H9 (cell line): Measurements from ENCODE around the gene PUDP. TPM values are rescaled to one million over a fixed set of nuclear protein-coding genes. Genes with fewer than 3 reads are reported as not detected.

ENCODE experiments used
- DNase-seq: peaks from one replicate; pipeline ENCODE4 v3.0.0-alpha.2; 2017
- H2AFZ ChIP-seq: one replicate; pipeline ENCODE4 v1.6.1; 2013; ENCODE audit warnings: mild to moderate bottlenecking, low read length, control low read depth, moderate library complexity
- H2AK5ac ChIP-seq: 2 replicates; pipeline ENCODE4 v1.6.1; 2013; ENCODE audit warnings: low read length, control low read depth, mixed read lengths; ENCODE audit not compliant: insufficient read length
- H2BK120ac ChIP-seq: one replicate; pipeline ENCODE4 v1.6.1; 2013; ENCODE audit warnings: low read depth, mild to moderate bottlenecking, low read length, control low read depth, inconsistent platforms; ENCODE audit not compliant: poor library complexity, severe bottlenecking
- H2BK12ac ChIP-seq: 2 replicates; pipeline ENCODE4 v1.6.1; 2013; ENCODE audit warnings: low read length, control low read depth, mixed read lengths, low read depth; ENCODE audit not compliant: insufficient read length
- H2BK15ac ChIP-seq: 2 replicates; pipeline ENCODE4 v1.6.1; 2013; ENCODE audit warnings: low read depth, low read length, control low read depth
- H2BK20ac ChIP-seq: one replicate; pipeline ENCODE4 v1.6.1; 2013; ENCODE audit warnings: low read depth, mild to moderate bottlenecking, low read length, control low read depth, inconsistent platforms; ENCODE audit not compliant: poor library complexity, severe bottlenecking
- H2BK5ac ChIP-seq: 2 replicates; pipeline ENCODE4 v1.6.1; 2013; ENCODE audit warnings: low read length, control low read depth, mixed read lengths; ENCODE audit not compliant: insufficient read length
- H3K14ac ChIP-seq: 2 replicates; pipeline ENCODE4 v1.6.1; 2013; ENCODE audit warnings: low read length, control low read depth; ENCODE audit not compliant: insufficient read depth
- H3K18ac ChIP-seq: 2 replicates; pipeline ENCODE4 v1.6.1; 2013; ENCODE audit warnings: low read depth, mild to moderate bottlenecking, mixed read lengths, low read length, control low read depth; ENCODE audit not compliant: insufficient read length
- H3K23ac ChIP-seq: 2 replicates; pipeline ENCODE4 v1.6.1; 2013; ENCODE audit warnings: low read length, control low read depth, mixed read lengths, low read depth; ENCODE audit not compliant: insufficient read length
- H3K23me2 ChIP-seq: 2 replicates; pipeline ENCODE4 v1.6.1; 2013; ENCODE audit warnings: low read depth, mild to moderate bottlenecking, mixed read lengths, low read length, control low read depth; ENCODE audit not compliant: insufficient read length, poor library complexity, severe bottlenecking
- H3K27ac ChIP-seq: 2 replicates; pipeline ENCODE4 v1.5.1; 2013; ENCODE audit warnings: low read length, control low read depth, mixed read lengths, low read depth; ENCODE audit not compliant: insufficient read length
- H3K27me3 ChIP-seq: 2 replicates; pipeline ENCODE4 v1.6.1; 2013; ENCODE audit warnings: low read length, control low read depth, inconsistent platforms; ENCODE audit not compliant: insufficient read depth
- H3K4ac ChIP-seq: 2 replicates; pipeline ENCODE4 v1.6.1; 2013; ENCODE audit warnings: low read depth, mild to moderate bottlenecking, control low read depth, inconsistent platforms, low read length, moderate library complexity
- H3K4me1 ChIP-seq: 2 replicates; pipeline ENCODE4 v1.6.1; 2013; ENCODE audit warnings: low read length, control low read depth, inconsistent platforms; ENCODE audit not compliant: insufficient read depth
- H3K4me2 ChIP-seq: 2 replicates; pipeline ENCODE4 v1.6.1; 2013; ENCODE audit warnings: low read length, control low read depth, mixed read lengths; ENCODE audit not compliant: insufficient read length, insufficient read depth
- H3K56ac ChIP-seq: 2 replicates; pipeline ENCODE4 v1.6.1; 2013; ENCODE audit warnings: low read depth, mild to moderate bottlenecking, mixed read lengths, low read length, control low read depth; ENCODE audit not compliant: insufficient read length
- H3K79me1 ChIP-seq: 2 replicates; pipeline ENCODE4 v1.6.1; 2013; ENCODE audit warnings: low read depth, mild to moderate bottlenecking, moderate library complexity, low read length, control low read depth, inconsistent platforms; ENCODE audit not compliant: insufficient read depth, poor library complexity, severe bottlenecking
- H3K79me2 ChIP-seq: 2 replicates; pipeline ENCODE4 v1.6.1; 2013; ENCODE audit warnings: low read length, control low read depth, inconsistent platforms; ENCODE audit not compliant: insufficient read depth
- H3K9ac ChIP-seq: 2 replicates; pipeline ENCODE4 v1.6.1; 2013; ENCODE audit warnings: low read length, control low read depth, mixed read lengths; ENCODE audit not compliant: insufficient read length; ENCODE audit errors: extremely low read depth
- H3K9me3 ChIP-seq: one replicate; pipeline ENCODE4 v1.6.1; 2013; ENCODE audit warnings: low read depth, low read length, inconsistent platforms; ENCODE audit not compliant: control insufficient read depth
- H3T11ph ChIP-seq: one replicate; pipeline ENCODE4 v1.6.1; 2013; ENCODE audit warnings: mild to moderate bottlenecking, low read length, control low read depth, inconsistent platforms
- H4K20me1 ChIP-seq: one replicate; pipeline ENCODE4 v1.6.1; 2013; ENCODE audit not compliant: control insufficient read depth, insufficient read length, insufficient read depth
- H4K5ac ChIP-seq: 2 replicates; pipeline ENCODE4 v1.6.1; 2013; ENCODE audit warnings: low read depth, mild to moderate bottlenecking, mixed read lengths, low read length, control low read depth; ENCODE audit not compliant: insufficient read length
- H4K8ac ChIP-seq: replicated peaks from 2 replicates; pipeline ENCODE4 v1.6.1; 2013; ENCODE audit warnings: low read length, control low read depth, mixed read lengths, low read depth; ENCODE audit not compliant: insufficient read length
- H4K91ac ChIP-seq: 2 replicates; pipeline ENCODE4 v1.6.1; 2013; ENCODE audit warnings: low read depth, mild to moderate bottlenecking, moderate library complexity, mixed read lengths, low read length, control low read depth; ENCODE audit not compliant: insufficient read length
- H3K27ac Mint-ChIP-seq, 3 experiments: 2 replicates in 2 of 3; 3 replicates in 1 of 3; pipeline ENCODE4 v1.8.0; 2020 to 2021; ENCODE audit warnings: mixed read lengths in 3 of 3, mild to moderate bottlenecking in 1 of 3, moderate library complexity in 1 of 3
- H3K27me3 Mint-ChIP-seq: 2 replicates; pipeline ENCODE4 v1.8.0; 2021; ENCODE audit warnings: low read depth, mild to moderate bottlenecking, moderate library complexity, mixed read lengths
- H3K36me3 Mint-ChIP-seq, 3 experiments: 2 replicates in 2 of 3; 3 replicates in 1 of 3; pipeline ENCODE4 v1.8.0; 2020 to 2021; ENCODE audit warnings: low read depth in 3 of 3, mixed read lengths in 3 of 3; ENCODE audit not compliant: insufficient read depth in 1 of 3
- H3K4me1 Mint-ChIP-seq, 2 experiments: 2 replicates each; pipeline ENCODE4 v1.8.0; 2020; ENCODE audit warnings: mixed read lengths in 2 of 2
- H3K4me3 Mint-ChIP-seq, 2 experiments: 2 replicates in 1 of 2; 3 replicates in 1 of 2; pipeline ENCODE4 v1.8.0; 2020 to 2021; ENCODE audit warnings: mild to moderate bottlenecking in 2 of 2, mixed read lengths in 2 of 2, moderate library complexity in 1 of 2
- H3K9me3 Mint-ChIP-seq, 2 experiments: 2 replicates in 1 of 2; 3 replicates in 1 of 2; pipeline ENCODE4 v1.8.0; 2020; ENCODE audit warnings: mild to moderate bottlenecking in 2 of 2, mixed read lengths in 2 of 2, moderate library complexity in 1 of 2
- CTCF ChIP-seq: fragments of 200-600 bp; sonication (generic); conservative IDR thresholded peaks from 3 replicates; pipeline ENCODE4 v1.8.0; 2021; ENCODE audit warnings: antibody characterized with exemption, mild to moderate bottlenecking
- WGBS: extraction: QIAGEN DNeasy Blood & Tissue Kit; methylation state at CpG from one replicate; pipeline ENCODE4 v1.1.7; 2013; ENCODE audit warnings: missing lambda C conversion rate, low lambda C conversion rate, mixed read lengths; ENCODE audit not compliant: insufficient read length; ENCODE audit errors: extremely low coverage; 5-methylcytosine and 5-hydroxymethylcytosine counted together
- total RNA-seq: library from RNA; stranded (reverse); gene quantifications from 2 replicates; pipeline ENCODE4 v1.2.1, GENCODE V29; 2021

The PUDP gene
- total RNA-seq, 1 experiment from 2014 or later, result 46.3 TPM

GRCh38 chrX:7169627-7170026, 21.7 kb upstream of the PUDP start:
- Mint-ChIP-seq H3K4me1 (no peaks in the 10 kb centered on the region), H3K27ac (no peak overlapping the region), H3K9me3 (peaks cover 0 to 12% of the 10 kb centered on the region in 2 experiments; a peak in 1 of 5 replicates), H3K4me3 (no peak overlapping the region), H3K36me3 (peaks cover 0 to 12% (median 0%) of the 10 kb centered on the region in 3 experiments; a peak in 4 of 7 replicates), H3K27me3 (no peaks in the 10 kb centered on the region)
- H3K23me2 ChIP-seq, result no peaks in the 10 kb centered on the region
- H3K4ac ChIP-seq, result no peak overlapping the region
- H2BK12ac ChIP-seq, result no peak overlapping the region
- no peak overlapping the region for H3K4me2 ChIP-seq
- WGBS, result no CpG with 5 or more reads among the region's 3 CpGs
- no peak overlapping the region for H3K27ac ChIP-seq
- TF ChIP-seq CTCF, result no peak
- H3K14ac ChIP-seq, result no peak overlapping the region
- H3K9ac ChIP-seq, result no peak overlapping the region
- H4K8ac ChIP-seq, result no peak overlapping the region
- no peak overlapping the region for H2AK5ac ChIP-seq
- H3T11ph ChIP-seq, result no peak overlapping the region
- no peak overlapping the region for H3K56ac ChIP-seq
- no peaks in the 10 kb centered on the region for H3K27me3 ChIP-seq
- no peak overlapping the region for H2BK5ac ChIP-seq
- no peak overlapping the region for H4K91ac ChIP-seq
- no peak overlapping the region for H4K5ac ChIP-seq
- no peaks in the 10 kb centered on the region for H4K20me1 ChIP-seq
- H3K18ac ChIP-seq, result no peak overlapping the region
- H2BK20ac ChIP-seq, result no peak overlapping the region
- no peaks in the 10 kb centered on the region for H3K79me2 ChIP-seq
- no peaks in the 10 kb centered on the region for H3K4me1 ChIP-seq
- H2BK120ac ChIP-seq, result no peak overlapping the region
- no peak for DNase-seq
- no peaks in the 10 kb centered on the region for H3K9me3 ChIP-seq
- no peak overlapping the region for H2BK15ac ChIP-seq
- H3K79me1 ChIP-seq, result no peaks in the 10 kb centered on the region
- H2AFZ ChIP-seq, result no peak overlapping the region
- no peak overlapping the region for H3K23ac ChIP-seq
